Transverse colon (tissue), 4 donors: ENCODE measurements around the gene BMPR1B. TPM values are rescaled to one million over a fixed set of nuclear protein-coding genes. Genes with fewer than 3 reads are reported as not detected.

ENCODE experiments used
- DNase-seq: peaks from one replicate; pipeline ENCODE4 v3.0.0-alpha.2; 2019
- H3K27ac ChIP-seq, 4 donors: fragments of 200-600 bp; sonication (generic); 2 replicates each; pipeline ENCODE4 v1.5.1; 2016 to 2018; ENCODE audit warnings: inconsistent platforms in 4 of 4
- H3K27me3 ChIP-seq: fragments of 200-600 bp; sonication (generic); 2 replicates; pipeline ENCODE4 v1.5.1; 2017; ENCODE audit warnings: inconsistent platforms
- H3K36me3 ChIP-seq, 4 donors: fragments of 200-600 bp; sonication (generic); 2 replicates each; pipeline ENCODE4 v1.5.1; 2017 to 2019; ENCODE audit warnings: inconsistent platforms in 4 of 4
- H3K4me1 ChIP-seq, 4 donors: fragments of 200-600 bp; sonication (generic); 2 replicates each; pipeline ENCODE4 v1.5.1; 2017 to 2020; ENCODE audit warnings: inconsistent platforms in 4 of 4
- H3K4me3 ChIP-seq, 4 donors: fragments of 200-600 bp; sonication (generic); 1 replicate in 1 of 4; 2 replicates in 3 of 4; pipeline versions ENCODE4 v1.5.1 to v1.6.1; 2017 to 2019; ENCODE audit warnings: inconsistent platforms in 4 of 4
- H3K9me3 ChIP-seq, 2 donors: fragments of 200-600 bp; sonication (generic); 2 replicates each; pipeline ENCODE4 v1.5.1; 2017 to 2019; ENCODE audit warnings: inconsistent platforms in 2 of 2
- EP300 ChIP-seq: sonication (generic); formaldehyde crosslinking; IDR thresholded peaks from one replicate; pipeline ENCODE4 v1.6.1; 2017; ENCODE audit warnings: antibody characterized with exemption, low read depth
- POLR2A ChIP-seq: fragments of 450-650 bp; IDR thresholded peaks from one replicate; pipeline ENCODE4 v1.6.1; 2016; ENCODE audit warnings: antibody characterized with exemption, mild to moderate bottlenecking, moderate library complexity
- POLR2AphosphoS5 ChIP-seq, 3 donors: sonication (generic); formaldehyde crosslinking; IDR thresholded peaks; one replicate each; pipeline ENCODE4 v1.6.1; 2016; ENCODE audit warnings: antibody characterized with exemption in 3 of 3
- WGBS, 2 donors: methylation state at CpG; one replicate each; pipeline ENCODE4 v1.1.5; 2018; ENCODE audit warnings: low coverage in 1 of 2; 5-methylcytosine and 5-hydroxymethylcytosine counted together
- in situ Hi-C, 4 donors: fragments of 200-750 bp; cut with MboI; loops; one replicate each; pipeline versions ENCODE4 v1.15.0 to v1.15.1; 2017; ENCODE audit warnings: low sequenced_read_pairs in 3 of 4, low pct_ligation_motif_present in 1 of 4, low pct_unique_long_range_greater_than_20kb in 1 of 4
- intact Hi-C: fragments of 100-400 bp; cut with DNase I; formaldehyde crosslinking; loops from one replicate; pipeline ENCODE4 v1.15.1; 2023; ENCODE audit warnings: low total_unique reads
- total RNA-seq, 4 donors: library from RNA; depleted of rRNA; stranded (reverse); fragments of >200 nt; gene quantifications; one replicate each; pipeline ENCODE4 v1.1.0, GENCODE V29; 2016
- TF ChIP-seq, protein P1 (sequence below), 5 experiments: fragments of 200-600 bp in 3 of 5; fragments of 450-650 bp in 2 of 5; sonication (generic) in 3 of 5; IDR thresholded peaks; 1 replicate in 2 of 5; 2 replicates in 3 of 5; pipeline ENCODE4 v1.5.1; 2016 to 2017; ENCODE audit warnings: antibody characterized with exemption in 5 of 5, inconsistent platforms in 3 of 5, mild to moderate bottlenecking in 2 of 5, moderate library complexity in 1 of 5

The BMPR1B gene
- total RNA-seq, 4 donors from 2014 or later = 0.64 to 3.2 (median 0.68) TPM; not detected in 1

DNA sequence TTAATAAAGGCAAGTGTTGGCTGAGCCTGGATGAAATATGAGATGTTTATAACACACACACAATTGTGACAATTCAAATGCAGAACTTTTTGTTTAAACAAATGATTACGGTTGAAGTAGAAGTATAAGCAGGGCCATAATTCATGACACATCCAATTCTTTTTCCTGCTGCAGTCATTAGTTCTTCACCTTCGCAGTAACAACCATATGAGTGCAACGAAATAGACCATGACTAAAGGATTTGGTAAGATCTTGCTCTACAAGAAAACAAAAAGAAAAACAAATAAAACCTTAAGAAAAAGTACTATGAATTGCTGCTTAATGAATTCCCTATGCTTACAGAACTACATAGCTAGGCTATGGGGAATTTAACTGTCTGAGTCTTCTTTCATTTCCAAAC is 13.9 kb upstream of the BMPR1B start:
- Histone ChIP-seq H3K4me1 (no peaks in the 10 kb centered on the region), H3K9me3 (no peaks in the 10 kb centered on the region), H3K36me3 (no peaks in the 10 kb centered on the region), H3K4me3 (no peak overlapping the region), H3K27me3 (peaks cover 7% of the 10 kb centered on the region), H3K27ac (no peak overlapping the region)
- DNase-seq = no peak
- 33 to 47% methylated on average over 3 of the region's 3 CpGs for WGBS, 2 donors
- intact Hi-C loops = no loop called here
- in situ Hi-C loops = no loop called here
- TF ChIP-seq POLR2A (no peak), POLR2AphosphoS5 (IDR thresholded peaks at IDR 0.05) (no peak), EP300 (no peak)
- TF ChIP-seq, protein P1, sequence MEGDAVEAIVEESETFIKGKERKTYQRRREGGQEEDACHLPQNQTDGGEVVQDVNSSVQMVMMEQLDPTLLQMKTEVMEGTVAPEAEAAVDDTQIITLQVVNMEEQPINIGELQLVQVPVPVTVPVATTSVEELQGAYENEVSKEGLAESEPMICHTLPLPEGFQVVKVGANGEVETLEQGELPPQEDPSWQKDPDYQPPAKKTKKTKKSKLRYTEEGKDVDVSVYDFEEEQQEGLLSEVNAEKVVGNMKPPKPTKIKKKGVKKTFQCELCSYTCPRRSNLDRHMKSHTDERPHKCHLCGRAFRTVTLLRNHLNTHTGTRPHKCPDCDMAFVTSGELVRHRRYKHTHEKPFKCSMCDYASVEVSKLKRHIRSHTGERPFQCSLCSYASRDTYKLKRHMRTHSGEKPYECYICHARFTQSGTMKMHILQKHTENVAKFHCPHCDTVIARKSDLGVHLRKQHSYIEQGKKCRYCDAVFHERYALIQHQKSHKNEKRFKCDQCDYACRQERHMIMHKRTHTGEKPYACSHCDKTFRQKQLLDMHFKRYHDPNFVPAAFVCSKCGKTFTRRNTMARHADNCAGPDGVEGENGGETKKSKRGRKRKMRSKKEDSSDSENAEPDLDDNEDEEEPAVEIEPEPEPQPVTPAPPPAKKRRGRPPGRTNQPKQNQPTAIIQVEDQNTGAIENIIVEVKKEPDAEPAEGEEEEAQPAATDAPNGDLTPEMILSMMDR (IDR thresholded peaks at IDR 0.05) = no peak

DNA sequence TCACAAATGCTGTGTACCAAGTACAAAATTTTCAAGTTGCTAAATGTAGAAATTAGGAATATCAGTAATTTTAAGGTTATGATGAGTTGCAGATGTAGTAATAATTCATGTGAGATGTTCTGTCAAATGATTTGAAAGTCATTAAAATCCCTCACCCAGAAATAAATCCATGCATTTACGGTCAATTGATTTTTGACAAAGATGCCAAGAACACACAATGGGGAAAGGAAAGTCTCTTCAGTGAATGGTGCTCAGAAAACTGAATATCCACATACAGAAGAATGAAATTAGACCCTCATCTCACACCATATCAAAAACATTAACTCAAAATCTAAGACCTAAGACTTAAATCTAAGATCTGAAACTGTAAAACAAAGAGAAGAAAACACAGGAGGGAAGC is 12.9 kb upstream of the BMPR1B start:
- H3K9me3 ChIP-seq = no peaks in the 10 kb centered on the region
- TF ChIP-seq EP300 = no peak
- TF ChIP-seq POLR2AphosphoS5 (IDR thresholded peaks at IDR 0.05) = no peak
- TF ChIP-seq, protein P1 (IDR thresholded peaks at IDR 0.05) = no peak
- no peak for TF ChIP-seq POLR2A
- H3K4me3 ChIP-seq = no peak overlapping the region
- intact Hi-C loops (no loop called here), in situ Hi-C loops (no loop called here)
- DNase-seq = no peak
- WGBS, 2 donors = 94 to 100% methylated on average over 1 of the region's 1 CpG
- no peak overlapping the region for H3K27ac ChIP-seq
- H3K27me3 ChIP-seq = peaks cover 7% of the 10 kb centered on the region
- H3K36me3 ChIP-seq = no peaks in the 10 kb centered on the region
- no peaks in the 10 kb centered on the region for H3K4me1 ChIP-seq

DNA sequence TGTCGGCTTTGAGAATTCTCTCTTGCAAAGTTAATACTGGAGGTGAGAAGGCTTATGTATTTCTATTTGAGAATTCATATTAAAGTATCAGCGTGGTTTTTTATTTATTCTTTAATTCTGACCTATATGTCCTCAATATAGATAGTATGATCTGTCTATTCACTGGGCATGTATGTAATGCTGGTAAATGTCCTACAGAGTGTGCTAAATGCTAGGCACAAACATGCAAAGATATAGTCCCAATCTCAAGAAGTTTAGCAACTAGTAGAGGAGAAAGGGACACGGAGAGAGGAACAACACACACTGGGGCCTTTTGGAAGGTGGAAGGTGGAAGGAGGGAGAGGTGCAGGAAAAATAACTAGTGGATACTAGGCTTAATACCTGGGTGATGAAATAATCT is 11.0 kb upstream of the BMPR1B start:
- intact Hi-C loops = no loop called here
- TF ChIP-seq POLR2A (no peak), EP300 (no peak), POLR2AphosphoS5 (IDR thresholded peaks at IDR 0.05) (no peak)
- TF ChIP-seq, protein P1 (IDR thresholded peaks at IDR 0.05) = no peak

DNA sequence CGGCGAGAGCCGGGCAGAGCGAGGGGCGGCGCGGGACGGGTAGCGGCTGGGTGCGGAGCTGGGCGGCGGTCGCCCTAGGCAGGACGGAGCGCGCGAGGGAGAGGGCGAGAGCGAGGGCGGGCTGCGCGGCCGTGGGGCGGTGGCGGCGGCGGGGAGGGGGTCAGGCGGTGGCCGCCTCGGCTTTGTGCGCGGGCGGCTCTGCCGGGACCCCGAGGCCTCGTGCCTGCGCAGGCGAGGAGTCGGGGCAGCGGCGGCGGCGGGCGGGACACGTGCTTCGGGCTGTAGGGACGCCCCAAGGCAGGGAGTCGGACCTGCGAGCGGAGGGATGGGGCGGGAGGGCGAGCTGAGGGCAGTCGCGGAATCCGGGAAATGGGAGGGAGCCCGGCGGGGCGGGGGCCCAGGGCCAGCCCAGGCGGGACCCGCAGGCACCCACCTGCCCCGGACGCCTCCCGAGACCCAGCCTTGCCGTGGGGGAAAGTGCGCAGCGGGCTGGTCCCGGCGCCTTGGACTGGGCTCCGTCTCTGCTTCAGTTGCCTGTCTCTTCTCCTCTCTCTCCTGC is 465 bp downstream of the BMPR1B start:
- no peaks in the 10 kb centered on the region for H3K36me3 ChIP-seq
- in situ Hi-C loops = no loop called here
- H3K27ac ChIP-seq = peak overlapping the region; percentile 21 to 41 (median 40)
- WGBS, 2 donors = 0 to 15% methylated on average over 6 to 38 of the region's 69 CpGs
- H3K4me1 ChIP-seq = peaks cover 0 to 11% (median 4%) of the 10 kb centered on the region in 4 donors
- H3K9me3 ChIP-seq = no peaks in the 10 kb centered on the region
- TF ChIP-seq, protein P1 (IDR thresholded peaks at IDR 0.05) = no peak
- no peak for TF ChIP-seq POLR2A
- TF ChIP-seq POLR2AphosphoS5 (IDR thresholded peaks at IDR 0.05) = no peak
- TF ChIP-seq EP300 = no peak
- H3K27me3 ChIP-seq = peaks cover 88% of the 10 kb centered on the region
- peak overlapping the region; percentile 24 to 53 (median 45) for H3K4me3 ChIP-seq
- DNase-seq = peak; percentile 13
- intact Hi-C loops = no loop called here

More for the DNA sequence above, 11.0 kb upstream of the BMPR1B start:
- in situ Hi-C loops = no loop called here
- Histone ChIP-seq H3K4me1 (no peaks in the 10 kb centered on the region), H3K27ac (no peak overlapping the region), H3K9me3 (no peaks in the 10 kb centered on the region), H3K36me3 (no peaks in the 10 kb centered on the region), H3K4me3 (no peak overlapping the region), H3K27me3 (peaks cover 7% of the 10 kb centered on the region)
- 72 to 87% methylated on average over 3 of the region's 3 CpGs for WGBS, 2 donors
- DNase-seq = no peak
